Panc1 (cell line): ENCODE results near the gene TARBP1. TPM values are rescaled to one million over a fixed set of nuclear protein-coding genes. Genes with fewer than 3 reads are reported as not detected.

ENCODE experiments used
- ATAC-seq: fragments of 200-7000 bp; cut with Tn5 transposase; 2 replicates; pipeline ENCODE4 v1.9.1; 2020; ENCODE audit warnings: mild to moderate bottlenecking, moderate library complexity
- BruUV-seq: library from RNA; stranded (reverse); fragments of 400-500 nt; replicated peaks from 2 replicates; lab custom pipeline; 2021; lab: Mats Ljungman, UMichigan
- CTCF ChIA-PET: fragments of 300-600 bp; sonication (Branson Sonifier 250); formaldehyde crosslinking; loops from one replicate; lab custom pipeline; 2022; ENCODE audit warnings: antibody characterized with exemption; lab: Charles Lee
- POLR2A ChIA-PET: fragments of 300-600 bp; sonication (Branson Sonifier 250); formaldehyde crosslinking; loops from one replicate; lab custom pipeline; 2022; ENCODE audit warnings: antibody characterized with exemption; lab: Charles Lee
- DNase-seq: peaks from one replicate; pipeline ENCODE4 v3.0.0-alpha.2; 2010; ENCODE audit warnings: low read depth, low spot score
- H3K27ac ChIP-seq: 2 replicates; pipeline ENCODE4 v1.5.1; 2011; ENCODE audit warnings: mild to moderate bottlenecking, low read length, inconsistent platforms
- H3K27me3 ChIP-seq: fragments of 200-500 bp; sonication (Bioruptor generic); 2 replicates; pipeline ENCODE4 v1.6.0; 2014; ENCODE audit warnings: low read length, inconsistent platforms; ENCODE audit not compliant: control insufficient read depth, insufficient read depth
- H3K36me3 ChIP-seq: fragments of 200-500 bp; sonication (Bioruptor generic); 2 replicates; pipeline ENCODE4 v1.5.1; 2014; ENCODE audit warnings: inconsistent platforms, mild to moderate bottlenecking, low read length, moderate library complexity; ENCODE audit not compliant: control insufficient read depth, insufficient read depth
- H3K4me1 ChIP-seq: 2 replicates; pipeline ENCODE4 v1.5.1; 2011; ENCODE audit warnings: inconsistent platforms, mild to moderate bottlenecking, low read length, moderate library complexity; ENCODE audit not compliant: control insufficient read depth, insufficient read depth
- H3K4me3 ChIP-seq, 2 experiments: 2 replicates each; pipeline ENCODE4 v1.5.1; 2011 to 2012; ENCODE audit warnings: low read depth in 2 of 2, low read length in 2 of 2, mild to moderate bottlenecking in 2 of 2, inconsistent platforms in 1 of 2, moderate library complexity in 1 of 2
- H3K9me3 ChIP-seq: fragments of 200-500 bp; sonication (Bioruptor generic); 2 replicates; pipeline ENCODE4 v1.5.1; 2014; ENCODE audit warnings: low read depth, mild to moderate bottlenecking, inconsistent platforms, low read length, moderate library complexity; ENCODE audit not compliant: control insufficient read depth, insufficient read depth
- POLR2AphosphoS5 ChIP-seq: IDR thresholded peaks from 2 replicates; pipeline ENCODE4 v1.6.1; 2012; ENCODE audit warnings: mild to moderate bottlenecking, low read depth, low read length, moderate library complexity
- SIN3A ChIP-seq: IDR thresholded peaks from 2 replicates; pipeline ENCODE4 v1.6.1; 2012; ENCODE audit warnings: low read depth, mild to moderate bottlenecking, low read length, moderate library complexity, borderline replicate concordance; ENCODE audit not compliant: insufficient read depth
- TCF7L2 ChIP-seq: IDR thresholded peaks from 2 replicates; pipeline ENCODE4 v1.6.1; 2011; ENCODE audit warnings: mild to moderate bottlenecking, low read depth, low read length, inconsistent platforms
- in situ Hi-C: cut with HindIII; loops from 2 replicates; pipeline ENCODE4 v1.10.0; 2016; ENCODE audit warnings: low sequenced_read_pairs, low pct_unique_long_range_greater_than_20kb
- intact Hi-C: fragments of 100-400 bp; cut with micrococcal nuclease; formaldehyde crosslinking; loops from one replicate; pipeline ENCODE4 v1.10.0; 2022; ENCODE audit not compliant: unreplicated experiment
- total RNA-seq: library from RNA; stranded (reverse); gene quantifications from one replicate; pipeline ENCODE4 v1.2.1, GENCODE V29; 2021; ENCODE audit not compliant: unreplicated experiment
- TF ChIP-seq, protein P1 (sequence below): fragments of 450-650 bp; IDR thresholded peaks from 2 replicates; pipeline ENCODE4 v1.5.1; 2017; ENCODE audit warnings: mild to moderate bottlenecking
- TF ChIP-seq, protein P2 (sequence below), 2 experiments: IDR thresholded peaks; 2 replicates each; pipeline ENCODE4 v1.6.1; 2011 to 2012; ENCODE audit warnings: low read depth in 2 of 2, control low read depth in 1 of 2, low read length in 1 of 2, mild to moderate bottlenecking in 1 of 2, moderate library complexity in 1 of 2; ENCODE audit not compliant: insufficient read depth in 1 of 2

The TARBP1 gene
- total RNA-seq, 1 experiment from 2014 or later = 45.0 TPM

DNA sequence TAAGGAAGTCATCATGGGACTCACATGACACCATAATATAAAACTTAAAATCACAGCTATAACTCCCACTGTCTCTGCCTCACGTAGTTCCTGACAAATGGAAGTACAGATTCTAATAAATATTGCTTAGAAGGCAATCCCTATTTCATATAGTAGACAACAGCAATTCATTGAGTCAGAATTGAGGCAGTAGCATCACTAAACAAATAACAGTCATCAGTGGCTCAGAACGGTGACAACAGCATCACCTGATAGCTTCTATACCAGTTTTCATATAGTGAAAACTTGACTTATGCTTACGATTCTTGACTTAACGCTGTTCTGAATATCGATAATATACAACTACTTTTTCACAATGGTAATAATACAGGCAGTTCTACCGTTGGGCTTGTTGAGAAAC is 12.0 kb downstream of the TARBP1 start:
- no peaks in the 10 kb centered on the region for H3K9me3 ChIP-seq
- no peak for ATAC-seq
- H3K4me3 ChIP-seq = no peak overlapping the region
- in situ Hi-C loops = no loop called here
- ChIA-PET CTCF (interaction anchor here (0.6 kb wide), 1 partner anchor 72 kb away, joined by 3 read pairs; no protein-coding TSS in a partner anchor), POLR2A (no interaction called here)
- H3K36me3 ChIP-seq = peaks cover 30% of the 10 kb centered on the region
- TF ChIP-seq, protein P1, sequence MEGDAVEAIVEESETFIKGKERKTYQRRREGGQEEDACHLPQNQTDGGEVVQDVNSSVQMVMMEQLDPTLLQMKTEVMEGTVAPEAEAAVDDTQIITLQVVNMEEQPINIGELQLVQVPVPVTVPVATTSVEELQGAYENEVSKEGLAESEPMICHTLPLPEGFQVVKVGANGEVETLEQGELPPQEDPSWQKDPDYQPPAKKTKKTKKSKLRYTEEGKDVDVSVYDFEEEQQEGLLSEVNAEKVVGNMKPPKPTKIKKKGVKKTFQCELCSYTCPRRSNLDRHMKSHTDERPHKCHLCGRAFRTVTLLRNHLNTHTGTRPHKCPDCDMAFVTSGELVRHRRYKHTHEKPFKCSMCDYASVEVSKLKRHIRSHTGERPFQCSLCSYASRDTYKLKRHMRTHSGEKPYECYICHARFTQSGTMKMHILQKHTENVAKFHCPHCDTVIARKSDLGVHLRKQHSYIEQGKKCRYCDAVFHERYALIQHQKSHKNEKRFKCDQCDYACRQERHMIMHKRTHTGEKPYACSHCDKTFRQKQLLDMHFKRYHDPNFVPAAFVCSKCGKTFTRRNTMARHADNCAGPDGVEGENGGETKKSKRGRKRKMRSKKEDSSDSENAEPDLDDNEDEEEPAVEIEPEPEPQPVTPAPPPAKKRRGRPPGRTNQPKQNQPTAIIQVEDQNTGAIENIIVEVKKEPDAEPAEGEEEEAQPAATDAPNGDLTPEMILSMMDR = no peak
- TF ChIP-seq TCF7L2 (no peak), SIN3A (no peak), POLR2AphosphoS5 (no peak)
- TF ChIP-seq, protein P2, sequence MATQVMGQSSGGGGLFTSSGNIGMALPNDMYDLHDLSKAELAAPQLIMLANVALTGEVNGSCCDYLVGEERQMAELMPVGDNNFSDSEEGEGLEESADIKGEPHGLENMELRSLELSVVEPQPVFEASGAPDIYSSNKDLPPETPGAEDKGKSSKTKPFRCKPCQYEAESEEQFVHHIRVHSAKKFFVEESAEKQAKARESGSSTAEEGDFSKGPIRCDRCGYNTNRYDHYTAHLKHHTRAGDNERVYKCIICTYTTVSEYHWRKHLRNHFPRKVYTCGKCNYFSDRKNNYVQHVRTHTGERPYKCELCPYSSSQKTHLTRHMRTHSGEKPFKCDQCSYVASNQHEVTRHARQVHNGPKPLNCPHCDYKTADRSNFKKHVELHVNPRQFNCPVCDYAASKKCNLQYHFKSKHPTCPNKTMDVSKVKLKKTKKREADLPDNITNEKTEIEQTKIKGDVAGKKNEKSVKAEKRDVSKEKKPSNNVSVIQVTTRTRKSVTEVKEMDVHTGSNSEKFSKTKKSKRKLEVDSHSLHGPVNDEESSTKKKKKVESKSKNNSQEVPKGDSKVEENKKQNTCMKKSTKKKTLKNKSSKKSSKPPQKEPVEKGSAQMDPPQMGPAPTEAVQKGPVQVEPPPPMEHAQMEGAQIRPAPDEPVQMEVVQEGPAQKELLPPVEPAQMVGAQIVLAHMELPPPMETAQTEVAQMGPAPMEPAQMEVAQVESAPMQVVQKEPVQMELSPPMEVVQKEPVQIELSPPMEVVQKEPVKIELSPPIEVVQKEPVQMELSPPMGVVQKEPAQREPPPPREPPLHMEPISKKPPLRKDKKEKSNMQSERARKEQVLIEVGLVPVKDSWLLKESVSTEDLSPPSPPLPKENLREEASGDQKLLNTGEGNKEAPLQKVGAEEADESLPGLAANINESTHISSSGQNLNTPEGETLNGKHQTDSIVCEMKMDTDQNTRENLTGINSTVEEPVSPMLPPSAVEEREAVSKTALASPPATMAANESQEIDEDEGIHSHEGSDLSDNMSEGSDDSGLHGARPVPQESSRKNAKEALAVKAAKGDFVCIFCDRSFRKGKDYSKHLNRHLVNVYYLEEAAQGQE (IDR thresholded peaks at IDR 0.05; ENCODE audit: insufficient read depth in 1 of 2, low read depth in 2 of 2, low read length in 1 of 2) = no peak
- DNase-seq = no peak
- no peak overlapping the region for H3K27ac ChIP-seq
- intact Hi-C loops = no loop called here
- no peaks in the 10 kb centered on the region for H3K4me1 ChIP-seq
- H3K27me3 ChIP-seq = no peaks in the 10 kb centered on the region
- BruUV-seq = no TSS peak

DNA sequence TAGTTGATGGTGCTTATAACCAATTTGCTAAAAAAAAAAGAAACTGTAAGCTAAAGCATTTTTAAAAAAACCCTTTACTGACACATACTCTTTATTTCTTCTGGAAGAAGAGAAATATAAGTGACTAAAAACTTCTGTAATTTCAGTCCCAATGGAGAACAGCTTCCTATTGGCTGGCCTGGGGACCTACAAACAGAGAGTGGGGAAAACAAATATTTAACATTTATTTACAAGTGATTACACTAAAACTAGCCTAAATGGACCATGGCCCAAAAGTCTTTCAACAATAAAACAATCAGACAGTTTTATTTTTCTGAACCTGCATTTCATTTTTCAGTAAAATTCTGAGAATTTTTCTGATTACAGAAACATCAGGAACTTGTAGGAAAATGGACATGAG is 15.2 kb downstream of the TARBP1 start:
- Histone ChIP-seq H3K4me3 (no peak overlapping the region), H3K36me3 (peaks cover 29% of the 10 kb centered on the region), H3K27me3 (no peaks in the 10 kb centered on the region), H3K4me1 (0 out of 2 replicates have a peak, but pooled peaks cover 2% of the 10 kb centered on the region), H3K9me3 (no peaks in the 10 kb centered on the region), H3K27ac (no peak overlapping the region)
- in situ Hi-C loops = no loop called here
- DNase-seq (no peak), ATAC-seq (no peak)
- no TSS peak for BruUV-seq
- TF ChIP-seq TCF7L2 (no peak), POLR2AphosphoS5 (no peak), SIN3A (no peak)
- TF ChIP-seq, protein P2 (IDR thresholded peaks at IDR 0.05; ENCODE audit: insufficient read depth in 1 of 2, low read depth in 2 of 2, low read length in 1 of 2) = no peak
- TF ChIP-seq, protein P1 = no peak
- ChIA-PET CTCF (no interaction called here), POLR2A (no interaction called here)
- intact Hi-C loops = no loop called here
